ENCODE results near the gene CDH13. TPM values are rescaled to one million over a fixed set of nuclear protein-coding genes. Genes with fewer than 3 reads are reported as not detected.

CDH13 gene
- total and polyA plus RNA-seq, 2 of the 8 experiments (the other 6 are each of a cell fraction or from before 2014, with no cell fraction given): 2.3 to 2.4 TPM

DNA sequence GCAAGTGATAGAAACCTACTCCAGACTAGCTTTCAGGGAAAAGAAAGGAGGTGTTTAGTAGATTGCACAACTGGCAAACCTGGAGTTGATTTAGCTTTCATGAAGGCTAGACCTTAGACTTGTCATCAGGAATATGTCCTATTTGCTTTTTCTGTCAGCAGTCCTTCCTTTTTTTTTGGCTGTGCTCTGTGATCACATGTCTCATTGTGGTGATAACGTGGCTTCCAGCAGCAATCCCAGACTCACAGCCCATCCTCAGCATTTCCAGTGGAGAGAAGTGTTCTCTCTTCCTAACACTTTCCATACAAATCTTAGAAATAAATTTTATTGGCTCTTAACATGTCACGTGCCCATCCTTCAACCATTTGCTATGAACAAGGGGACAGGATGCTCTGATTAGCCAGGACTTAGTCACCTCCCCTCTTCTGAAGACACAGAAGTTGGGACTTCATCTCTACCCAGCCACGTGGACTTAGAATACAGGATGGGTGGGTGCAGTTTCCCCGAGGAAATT lies 74.7 kb downstream of the CDH13 start (continued):
- TF ChIP-seq, protein P1, sequence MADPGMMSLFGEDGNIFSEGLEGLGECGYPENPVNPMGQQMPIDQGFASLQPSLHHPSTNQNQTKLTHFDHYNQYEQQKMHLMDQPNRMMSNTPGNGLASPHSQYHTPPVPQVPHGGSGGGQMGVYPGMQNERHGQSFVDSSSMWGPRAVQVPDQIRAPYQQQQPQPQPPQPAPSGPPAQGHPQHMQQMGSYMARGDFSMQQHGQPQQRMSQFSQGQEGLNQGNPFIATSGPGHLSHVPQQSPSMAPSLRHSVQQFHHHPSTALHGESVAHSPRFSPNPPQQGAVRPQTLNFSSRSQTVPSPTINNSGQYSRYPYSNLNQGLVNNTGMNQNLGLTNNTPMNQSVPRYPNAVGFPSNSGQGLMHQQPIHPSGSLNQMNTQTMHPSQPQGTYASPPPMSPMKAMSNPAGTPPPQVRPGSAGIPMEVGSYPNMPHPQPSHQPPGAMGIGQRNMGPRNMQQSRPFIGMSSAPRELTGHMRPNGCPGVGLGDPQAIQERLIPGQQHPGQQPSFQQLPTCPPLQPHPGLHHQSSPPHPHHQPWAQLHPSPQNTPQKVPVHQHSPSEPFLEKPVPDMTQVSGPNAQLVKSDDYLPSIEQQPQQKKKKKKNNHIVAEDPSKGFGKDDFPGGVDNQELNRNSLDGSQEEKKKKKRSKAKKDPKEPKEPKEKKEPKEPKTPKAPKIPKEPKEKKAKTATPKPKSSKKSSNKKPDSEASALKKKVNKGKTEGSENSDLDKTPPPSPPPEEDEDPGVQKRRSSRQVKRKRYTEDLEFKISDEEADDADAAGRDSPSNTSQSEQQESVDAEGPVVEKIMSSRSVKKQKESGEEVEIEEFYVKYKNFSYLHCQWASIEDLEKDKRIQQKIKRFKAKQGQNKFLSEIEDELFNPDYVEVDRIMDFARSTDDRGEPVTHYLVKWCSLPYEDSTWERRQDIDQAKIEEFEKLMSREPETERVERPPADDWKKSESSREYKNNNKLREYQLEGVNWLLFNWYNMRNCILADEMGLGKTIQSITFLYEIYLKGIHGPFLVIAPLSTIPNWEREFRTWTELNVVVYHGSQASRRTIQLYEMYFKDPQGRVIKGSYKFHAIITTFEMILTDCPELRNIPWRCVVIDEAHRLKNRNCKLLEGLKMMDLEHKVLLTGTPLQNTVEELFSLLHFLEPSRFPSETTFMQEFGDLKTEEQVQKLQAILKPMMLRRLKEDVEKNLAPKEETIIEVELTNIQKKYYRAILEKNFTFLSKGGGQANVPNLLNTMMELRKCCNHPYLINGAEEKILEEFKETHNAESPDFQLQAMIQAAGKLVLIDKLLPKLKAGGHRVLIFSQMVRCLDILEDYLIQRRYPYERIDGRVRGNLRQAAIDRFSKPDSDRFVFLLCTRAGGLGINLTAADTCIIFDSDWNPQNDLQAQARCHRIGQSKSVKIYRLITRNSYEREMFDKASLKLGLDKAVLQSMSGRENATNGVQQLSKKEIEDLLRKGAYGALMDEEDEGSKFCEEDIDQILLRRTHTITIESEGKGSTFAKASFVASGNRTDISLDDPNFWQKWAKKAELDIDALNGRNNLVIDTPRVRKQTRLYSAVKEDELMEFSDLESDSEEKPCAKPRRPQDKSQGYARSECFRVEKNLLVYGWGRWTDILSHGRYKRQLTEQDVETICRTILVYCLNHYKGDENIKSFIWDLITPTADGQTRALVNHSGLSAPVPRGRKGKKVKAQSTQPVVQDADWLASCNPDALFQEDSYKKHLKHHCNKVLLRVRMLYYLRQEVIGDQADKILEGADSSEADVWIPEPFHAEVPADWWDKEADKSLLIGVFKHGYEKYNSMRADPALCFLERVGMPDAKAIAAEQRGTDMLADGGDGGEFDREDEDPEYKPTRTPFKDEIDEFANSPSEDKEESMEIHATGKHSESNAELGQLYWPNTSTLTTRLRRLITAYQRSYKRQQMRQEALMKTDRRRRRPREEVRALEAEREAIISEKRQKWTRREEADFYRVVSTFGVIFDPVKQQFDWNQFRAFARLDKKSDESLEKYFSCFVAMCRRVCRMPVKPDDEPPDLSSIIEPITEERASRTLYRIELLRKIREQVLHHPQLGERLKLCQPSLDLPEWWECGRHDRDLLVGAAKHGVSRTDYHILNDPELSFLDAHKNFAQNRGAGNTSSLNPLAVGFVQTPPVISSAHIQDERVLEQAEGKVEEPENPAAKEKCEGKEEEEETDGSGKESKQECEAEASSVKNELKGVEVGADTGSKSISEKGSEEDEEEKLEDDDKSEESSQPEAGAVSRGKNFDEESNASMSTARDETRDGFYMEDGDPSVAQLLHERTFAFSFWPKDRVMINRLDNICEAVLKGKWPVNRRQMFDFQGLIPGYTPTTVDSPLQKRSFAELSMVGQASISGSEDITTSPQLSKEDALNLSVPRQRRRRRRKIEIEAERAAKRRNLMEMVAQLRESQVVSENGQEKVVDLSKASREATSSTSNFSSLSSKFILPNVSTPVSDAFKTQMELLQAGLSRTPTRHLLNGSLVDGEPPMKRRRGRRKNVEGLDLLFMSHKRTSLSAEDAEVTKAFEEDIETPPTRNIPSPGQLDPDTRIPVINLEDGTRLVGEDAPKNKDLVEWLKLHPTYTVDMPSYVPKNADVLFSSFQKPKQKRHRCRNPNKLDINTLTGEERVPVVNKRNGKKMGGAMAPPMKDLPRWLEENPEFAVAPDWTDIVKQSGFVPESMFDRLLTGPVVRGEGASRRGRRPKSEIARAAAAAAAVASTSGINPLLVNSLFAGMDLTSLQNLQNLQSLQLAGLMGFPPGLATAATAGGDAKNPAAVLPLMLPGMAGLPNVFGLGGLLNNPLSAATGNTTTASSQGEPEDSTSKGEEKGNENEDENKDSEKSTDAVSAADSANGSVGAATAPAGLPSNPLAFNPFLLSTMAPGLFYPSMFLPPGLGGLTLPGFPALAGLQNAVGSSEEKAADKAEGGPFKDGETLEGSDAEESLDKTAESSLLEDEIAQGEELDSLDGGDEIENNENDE (IDR thresholded peaks at IDR 0.05; ENCODE audit: insufficient replicate concordance, low read length): no peak
- TF ChIP-seq RBBP5 (IDR thresholded peaks at IDR 0.05; ENCODE audit: borderline replicate concordance, low read depth, low read length) (no peak), CHD2 (IDR thresholded peaks at IDR 0.05; ENCODE audit: low read length) (no peak), SIX5 (IDR thresholded peaks at IDR 0.05; ENCODE audit: low read depth, low read length) (no peak), CHD1 (IDR thresholded peaks at IDR 0.05; ENCODE audit: low read depth, low read length) (no peak)
